ENCODE results near the gene SLC46A1. TPM values are rescaled to one million over a fixed set of nuclear protein-coding genes. Genes with fewer than 3 reads are reported as not detected.

SLC46A1 gene
- total and polyA plus RNA-seq, 2 donors (not counting 1 experiment from before 2014, with no cell fraction given): 4.6 to 5.1 TPM

- H3K4me1 ChIP-seq (ENCODE audit: control insufficient read depth, extremely low read depth, insufficient read depth, low read length): no peaks in the 10 kb centered on the region
- H3K9me3 ChIP-seq (ENCODE audit: control insufficient read depth, insufficient read depth, low read depth, low read length): no peaks in the 10 kb centered on the region
- TF ChIP-seq EZH2 (IDR thresholded peaks at IDR 0.05; ENCODE audit: low read length, missing control alignments) (no peak), CTCF (conservative IDR thresholded peaks at IDR 0.05 in 1 of 2, IDR thresholded peaks at IDR 0.05 in 1 of 2; ENCODE audit: low read depth in 1 of 2, low read length in 2 of 2) (no peak)
- H3K36me3 ChIP-seq (ENCODE audit: control insufficient read depth, insufficient read depth, low read length): peaks cover 4% of the 10 kb centered on the region
- H4K20me1 ChIP-seq (ENCODE audit: control insufficient read depth, extremely low read depth, insufficient read depth, low read length): no peaks in the 10 kb centered on the region
- no peak overlapping the region for H3K27ac ChIP-seq (ENCODE audit: insufficient read depth, low read length)
- no peaks in the 10 kb centered on the region for H3K79me2 ChIP-seq (ENCODE audit: control insufficient read depth, insufficient read depth, low read length)
- no peak overlapping the region for H3K4me2 ChIP-seq (ENCODE audit: extremely low read depth, insufficient read depth, low read length)
- H2AFZ ChIP-seq (ENCODE audit: low read length): no peak overlapping the region
- no peak overlapping the region for H3K9ac ChIP-seq (ENCODE audit: insufficient read depth, low read length)
- no peak for DNase-seq (ENCODE audit: low read depth in 2 of 2)
- H3K4me3 ChIP-seq (replicated peaks in 1 of 4; ENCODE audit: control extremely low read depth in 1 of 4, insufficient read depth in 1 of 4, low read depth in 3 of 4, low read length in 4 of 4): no peak overlapping the region
- no peaks in the 10 kb centered on the region for H3K27me3 ChIP-seq (ENCODE audit: control insufficient read depth, insufficient read depth, low read length)
These were observed 21.0 kb downstream of the SLC46A1 start for GRCh38 chr17:28385037-28385400.

DNA sequence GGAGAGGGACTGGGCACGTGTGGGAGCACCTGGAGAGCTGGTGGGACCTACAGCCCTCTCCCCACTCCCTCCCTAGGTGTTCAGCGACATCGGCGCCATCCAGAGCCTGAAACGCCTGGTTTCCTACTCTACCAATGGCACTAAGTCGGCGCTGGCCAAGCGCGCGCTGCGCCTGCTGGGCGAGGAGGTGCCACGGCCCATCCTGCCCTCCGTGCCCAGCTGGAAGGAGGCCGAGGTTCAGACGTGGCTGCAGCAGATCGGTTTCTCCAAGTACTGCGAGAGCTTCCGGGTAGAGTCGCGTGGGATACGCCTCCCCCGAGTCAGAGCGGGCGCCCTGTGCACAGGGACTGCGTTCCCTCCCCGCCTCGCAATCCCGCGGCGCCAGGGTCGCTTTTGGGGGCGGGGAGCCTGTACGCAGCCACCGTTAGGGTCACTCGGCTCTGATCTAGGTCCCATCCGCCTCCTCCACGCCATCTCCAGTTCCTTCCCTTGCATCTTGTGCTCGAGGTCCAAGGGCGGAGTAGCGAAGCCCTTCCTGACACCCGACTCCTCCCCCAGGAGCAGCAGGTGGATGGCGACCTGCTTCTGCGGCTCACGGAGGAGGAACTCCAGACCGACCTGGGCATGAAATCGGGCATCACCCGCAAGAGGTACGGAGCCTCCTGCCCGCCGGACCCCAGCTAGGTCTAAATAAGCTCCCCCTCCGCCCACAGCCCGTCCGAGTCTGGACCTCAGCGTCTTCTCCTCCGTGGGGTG, 21.6 kb downstream of the SLC46A1 start:
- Histone ChIP-seq H3K4me2 (ENCODE audit: extremely low read depth, insufficient read depth, low read length) (no peak overlapping the region), H3K27ac (ENCODE audit: insufficient read depth, low read length) (no peak overlapping the region), H3K4me3 (replicated peaks in 1 of 4; ENCODE audit: control extremely low read depth in 1 of 4, insufficient read depth in 1 of 4, low read depth in 3 of 4, low read length in 4 of 4) (no peak overlapping the region), H3K9ac (ENCODE audit: insufficient read depth, low read length) (no peak overlapping the region), H3K79me2 (ENCODE audit: control insufficient read depth, insufficient read depth, low read length) (no peaks in the 10 kb centered on the region), H4K20me1 (ENCODE audit: control insufficient read depth, extremely low read depth, insufficient read depth, low read length) (no peaks in the 10 kb centered on the region), H3K9me3 (ENCODE audit: control insufficient read depth, insufficient read depth, low read depth, low read length) (no peaks in the 10 kb centered on the region), H3K27me3 (ENCODE audit: control insufficient read depth, insufficient read depth, low read length) (no peaks in the 10 kb centered on the region), H2AFZ (ENCODE audit: low read length) (no peak overlapping the region), H3K4me1 (ENCODE audit: control insufficient read depth, extremely low read depth, insufficient read depth, low read length) (no peaks in the 10 kb centered on the region), H3K36me3 (ENCODE audit: control insufficient read depth, insufficient read depth, low read length) (peaks cover 2% of the 10 kb centered on the region)
- no peak for DNase-seq (ENCODE audit: low read depth in 2 of 2)
- no peak for TF ChIP-seq EZH2 (IDR thresholded peaks at IDR 0.05; ENCODE audit: low read length, missing control alignments)
- no peak for TF ChIP-seq CTCF (conservative IDR thresholded peaks at IDR 0.05 in 1 of 2, IDR thresholded peaks at IDR 0.05 in 1 of 2; ENCODE audit: low read depth in 1 of 2, low read length in 2 of 2)

GRCh38 chr17:28381141-28381825, 24.7 kb downstream of the SLC46A1 start:
- no peaks in the 10 kb centered on the region for H3K79me2 ChIP-seq (ENCODE audit: control insufficient read depth, insufficient read depth, low read length)
- no peak overlapping the region for H3K4me3 ChIP-seq (replicated peaks in 1 of 4; ENCODE audit: control extremely low read depth in 1 of 4, insufficient read depth in 1 of 4, low read depth in 3 of 4, low read length in 4 of 4)
- TF ChIP-seq CTCF (conservative IDR thresholded peaks at IDR 0.05 in 1 of 2, IDR thresholded peaks at IDR 0.05 in 1 of 2; ENCODE audit: low read depth in 1 of 2, low read length in 2 of 2): peak in 1 of 2 donors; percentile 35
- TF ChIP-seq EZH2 (IDR thresholded peaks at IDR 0.05; ENCODE audit: low read length, missing control alignments): no peak
- no peaks in the 10 kb centered on the region for H3K4me1 ChIP-seq (ENCODE audit: control insufficient read depth, extremely low read depth, insufficient read depth, low read length)
- H3K36me3 ChIP-seq (ENCODE audit: control insufficient read depth, insufficient read depth, low read length): no peaks in the 10 kb centered on the region
- H4K20me1 ChIP-seq (ENCODE audit: control insufficient read depth, extremely low read depth, insufficient read depth, low read length): no peaks in the 10 kb centered on the region
- no peak overlapping the region for H3K27ac ChIP-seq (ENCODE audit: insufficient read depth, low read length)
- H2AFZ ChIP-seq (ENCODE audit: low read length): no peak overlapping the region
- no peak overlapping the region for H3K4me2 ChIP-seq (ENCODE audit: extremely low read depth, insufficient read depth, low read length)
- no peaks in the 10 kb centered on the region for H3K9me3 ChIP-seq (ENCODE audit: control insufficient read depth, insufficient read depth, low read depth, low read length)
- DNase-seq (ENCODE audit: low read depth in 2 of 2): no peak
- H3K9ac ChIP-seq (ENCODE audit: insufficient read depth, low read length): no peak overlapping the region
- no peaks in the 10 kb centered on the region for H3K27me3 ChIP-seq (ENCODE audit: control insufficient read depth, insufficient read depth, low read length)

All from fibroblast of lung (primary cell).